DND-41 (cell line): Measurements from ENCODE around the gene FDCSP.
"Not testable (repeated sequence)": the region's sequence is repeated elsewhere in the genome, so short reads cannot be mapped to it uniquely, and the experiment has no call there.

Experiments
- EZH2 ChIP-seq: IDR thresholded peaks from 3 replicates; pipeline ENCODE4 v1.6.1; 2012; ENCODE audit warnings: borderline replicate concordance, low read depth, mild to moderate bottlenecking, moderate library complexity, low read length, inconsistent platforms; ENCODE audit not compliant: severe bottlenecking
- TF ChIP-seq, protein P1 (sequence below): IDR thresholded peaks from 2 replicates; pipeline ENCODE4 v1.5.1; 2012; ENCODE audit warnings: borderline replicate concordance, low read length, moderate library complexity, mild to moderate bottlenecking; ENCODE audit not compliant: poor library complexity, severe bottlenecking; ENCODE audit errors: extremely low read depth

DNA sequence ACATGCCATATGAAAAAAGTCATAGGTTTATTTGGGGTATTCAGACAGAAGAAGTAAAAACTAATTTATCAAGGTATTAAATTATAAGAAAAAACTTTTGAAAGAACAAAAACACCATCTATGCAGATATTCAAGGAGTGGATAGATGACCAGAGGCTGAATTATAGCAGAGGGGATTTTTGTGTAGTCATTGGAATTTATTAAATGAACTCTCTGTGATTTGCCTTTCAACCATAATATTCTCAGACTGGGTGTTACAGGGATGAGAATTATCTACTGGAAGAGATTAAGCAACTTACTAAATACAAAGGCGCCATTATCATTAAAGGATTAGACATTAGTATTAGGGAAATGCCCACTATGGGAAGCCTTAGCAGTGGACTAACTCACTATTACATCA, 9.4 kb upstream of the FDCSP start:
- TF ChIP-seq, protein P1, sequence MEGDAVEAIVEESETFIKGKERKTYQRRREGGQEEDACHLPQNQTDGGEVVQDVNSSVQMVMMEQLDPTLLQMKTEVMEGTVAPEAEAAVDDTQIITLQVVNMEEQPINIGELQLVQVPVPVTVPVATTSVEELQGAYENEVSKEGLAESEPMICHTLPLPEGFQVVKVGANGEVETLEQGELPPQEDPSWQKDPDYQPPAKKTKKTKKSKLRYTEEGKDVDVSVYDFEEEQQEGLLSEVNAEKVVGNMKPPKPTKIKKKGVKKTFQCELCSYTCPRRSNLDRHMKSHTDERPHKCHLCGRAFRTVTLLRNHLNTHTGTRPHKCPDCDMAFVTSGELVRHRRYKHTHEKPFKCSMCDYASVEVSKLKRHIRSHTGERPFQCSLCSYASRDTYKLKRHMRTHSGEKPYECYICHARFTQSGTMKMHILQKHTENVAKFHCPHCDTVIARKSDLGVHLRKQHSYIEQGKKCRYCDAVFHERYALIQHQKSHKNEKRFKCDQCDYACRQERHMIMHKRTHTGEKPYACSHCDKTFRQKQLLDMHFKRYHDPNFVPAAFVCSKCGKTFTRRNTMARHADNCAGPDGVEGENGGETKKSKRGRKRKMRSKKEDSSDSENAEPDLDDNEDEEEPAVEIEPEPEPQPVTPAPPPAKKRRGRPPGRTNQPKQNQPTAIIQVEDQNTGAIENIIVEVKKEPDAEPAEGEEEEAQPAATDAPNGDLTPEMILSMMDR: not testable (repeated sequence)
- not testable (repeated sequence) for TF ChIP-seq EZH2
